T-cell (primary cell): ENCODE measurements around the gene APPL2. TPM values are rescaled to one million over a fixed set of nuclear protein-coding genes. Genes with fewer than 3 reads are reported as not detected.

Source experiments
- ATAC-seq, 4 experiments: fragments of 200-7000 bp in 3 of 4; fragments of 150-1000 bp in 1 of 4; cut with Tn5 transposase; replicated peaks in 1 of 4; 1 replicate in 3 of 4; 2 replicates in 1 of 4; pipeline ENCODE4 v1.10.0; 2021; ENCODE audit warnings: moderate library complexity in 3 of 4, mild to moderate bottlenecking in 2 of 4, moderate number of reproducible peaks in 1 of 4
- CTCF ChIA-PET, 2 donors: fragments of 300-600 bp; sonication (Branson Sonifier 250); formaldehyde crosslinking; loops; one replicate each; lab custom pipeline; 2022; ENCODE audit warnings: antibody characterized with exemption in 2 of 2; lab: Charles Lee
- POLR2A ChIA-PET, 2 donors: fragments of 300-600 bp; sonication (Branson Sonifier 250); formaldehyde crosslinking; loops; one replicate each; lab custom pipeline; 2022; ENCODE audit warnings: antibody characterized with exemption in 2 of 2; lab: Charles Lee
- DNase-seq, 35 experiments: peaks; one replicate each; pipeline versions ENCODE4 v3.0.0 to v3.0.0-alpha.2; 2013 to 2023
- H3K27ac ChIP-seq: one replicate; pipeline ENCODE4 v1.5.1; 2013; ENCODE audit warnings: low read length
- H3K27me3 ChIP-seq, 2 experiments: replicated peaks in 1 of 2; 1 replicate in 1 of 2; 2 replicates in 1 of 2; pipeline versions ENCODE4 v1.6.1 to v1.7.0; 2013; ENCODE audit warnings: low read length in 1 of 2, mixed read lengths in 1 of 2; ENCODE audit not compliant: control insufficient read depth in 2 of 2, insufficient read depth in 2 of 2; ENCODE audit errors: extremely low read depth in 1 of 2
- H3K36me3 ChIP-seq, 2 donors: 1 replicate in 1 of 2; 2 replicates in 1 of 2; pipeline versions ENCODE4 v1.6.1 to v1.7.0; 2013; ENCODE audit warnings: low read length in 1 of 2; ENCODE audit not compliant: control insufficient read depth in 2 of 2, insufficient read depth in 1 of 2; ENCODE audit errors: extremely low read depth in 1 of 2
- H3K4me1 ChIP-seq, 2 experiments: 1 replicate in 1 of 2; 2 replicates in 1 of 2; pipeline versions ENCODE4 v1.6.1 to v1.7.0; 2013; ENCODE audit warnings: low read length in 2 of 2, mixed read lengths in 1 of 2; ENCODE audit not compliant: insufficient read depth in 2 of 2, control insufficient read depth in 1 of 2; ENCODE audit errors: extremely low read depth in 1 of 2
- H3K4me3 ChIP-seq, 2 donors: 1 replicate in 1 of 2; 2 replicates in 1 of 2; pipeline versions ENCODE4 v1.5.1 to v1.7.0; 2013; ENCODE audit warnings: mild to moderate bottlenecking in 2 of 2, low read length in 1 of 2, moderate library complexity in 1 of 2; ENCODE audit not compliant: control insufficient read depth in 1 of 2; ENCODE audit errors: extremely low read depth in 1 of 2
- H3K9me3 ChIP-seq: 2 replicates; pipeline ENCODE4 v1.7.0; 2013
- H3K27ac Mint-ChIP-seq, 2 donors: one replicate each; pipeline ENCODE4 v1.8.0; 2020 to 2021; ENCODE audit warnings: mild to moderate bottlenecking in 2 of 2, mixed read lengths in 2 of 2
- H3K27me3 Mint-ChIP-seq, 2 donors: one replicate each; pipeline ENCODE4 v1.8.0; 2021 to 2022; ENCODE audit warnings: mixed read lengths in 2 of 2
- H3K36me3 Mint-ChIP-seq: one replicate; pipeline ENCODE4 v1.8.0; 2021; ENCODE audit warnings: mixed read lengths
- H3K4me1 Mint-ChIP-seq, 3 donors: one replicate each; pipeline ENCODE4 v1.8.0; 2020 to 2022; ENCODE audit warnings: mixed read lengths in 3 of 3, mild to moderate bottlenecking in 1 of 3
- H3K4me3 Mint-ChIP-seq, 3 donors: one replicate each; pipeline ENCODE4 v1.8.0; 2020 to 2022; ENCODE audit warnings: mild to moderate bottlenecking in 3 of 3, mixed read lengths in 3 of 3, moderate library complexity in 3 of 3
- H3K9me3 Mint-ChIP-seq, 3 donors: one replicate each; pipeline ENCODE4 v1.8.0; 2020 to 2022; ENCODE audit warnings: mixed read lengths in 3 of 3
- WGBS: methylation state at CpG from one replicate; pipeline ENCODE4 v1.1.5; 2013; ENCODE audit warnings: missing lambda C conversion rate; ENCODE audit not compliant: insufficient coverage; 5-methylcytosine and 5-hydroxymethylcytosine counted together
- total RNA-seq, 35 experiments: library from RNA in 6 of 35; stranded (reverse) in 6 of 35; fragments of 120-200 nt in 1 of 35; gene quantifications; one replicate each; pipeline versions ENCODE4 v1.2.1 to v1.2.4 and lab custom pipeline; 2013 to 2026

APPL2 gene
- total RNA-seq, 5 donors from 2014 or later (not counting 1 experiment from before 2014, with no cell fraction given), result 41.1 to 59.6 (median 53.1) TPM

DNA sequence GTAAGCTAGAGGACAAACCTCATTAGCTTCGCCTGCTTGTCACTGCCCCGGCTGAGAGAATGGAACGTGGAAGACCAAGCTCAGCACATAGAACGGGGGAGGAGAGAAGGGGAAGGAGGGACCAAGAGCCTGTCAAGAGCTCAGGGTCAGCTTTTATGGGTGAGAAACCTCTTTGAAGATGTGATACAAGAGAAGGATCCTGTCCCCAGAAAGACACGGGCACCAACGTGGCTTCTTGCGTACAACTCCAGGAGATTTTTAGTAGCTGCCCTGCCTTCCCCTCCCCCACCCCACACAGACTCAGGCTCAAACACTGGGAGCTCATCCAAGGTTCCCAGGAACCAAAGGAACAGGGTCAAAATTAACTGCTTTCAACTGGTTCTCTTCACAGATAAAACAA lies 34.7 kb downstream of the APPL2 start:
- H3K36me3 Mint-ChIP-seq, result peaks cover 36% of the 10 kb centered on the region
- POLR2A ChIA-PET, result interaction anchor here (0.5 to 0.6 kb wide), 2 partner anchors 99 to 155 kb away, joined by 3 to 5 read pairs; no protein-coding TSS in a partner anchor

DNA sequence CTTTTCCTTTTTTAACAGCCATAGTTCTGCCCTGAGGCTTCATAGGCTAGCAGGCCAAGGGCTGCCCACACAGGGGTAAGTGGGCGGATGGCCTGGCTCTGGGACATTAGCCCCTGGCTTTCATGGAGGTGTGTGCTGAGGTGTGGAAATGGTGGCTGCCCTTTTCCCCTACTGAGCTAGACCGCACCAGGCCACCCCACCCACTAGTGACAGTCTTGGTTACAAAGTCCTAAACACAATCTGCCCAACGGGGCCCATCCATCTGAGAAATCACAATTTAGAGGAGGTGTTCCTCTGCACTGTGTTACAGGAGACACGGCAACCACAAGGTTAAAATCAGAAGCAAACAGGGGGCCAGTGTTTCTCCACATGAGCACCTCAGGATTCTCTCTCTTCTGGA lies 35.6 kb downstream of the APPL2 start:
- DNase-seq, result no peak
- H3K4me3 Mint-ChIP-seq, result no peak overlapping the region
- H3K27ac Mint-ChIP-seq, result no peak overlapping the region
- no peaks in the 10 kb centered on the region for H3K4me1 ChIP-seq
- no peak overlapping the region for H3K27ac ChIP-seq
- H3K27me3 ChIP-seq, result no peaks in the 10 kb centered on the region
- WGBS, result 100% methylated on average over 1 of the region's 4 CpGs
- no peaks in the 10 kb centered on the region for H3K4me1 Mint-ChIP-seq
- H3K4me3 ChIP-seq, result no peak overlapping the region
- ChIA-PET POLR2A (no interaction called here), CTCF (interaction anchor here in 1 of 2 donors (0.7 kb wide), 1 partner anchor 13 kb away, joined by 5 read pairs; no protein-coding TSS in a partner anchor)
- peaks cover 14 to 79% of the 10 kb centered on the region in 2 donors for H3K36me3 ChIP-seq
- H3K36me3 Mint-ChIP-seq, result peaks cover 32% of the 10 kb centered on the region
- no peak for ATAC-seq
- no peaks in the 10 kb centered on the region for H3K9me3 Mint-ChIP-seq
- H3K27me3 Mint-ChIP-seq, result no peaks in the 10 kb centered on the region
- H3K9me3 ChIP-seq, result no peaks in the 10 kb centered on the region

More for the DNA sequence above, 34.7 kb downstream of the APPL2 start:
- Mint-ChIP-seq H3K4me1 (no peaks in the 10 kb centered on the region), H3K27ac (no peak overlapping the region), H3K9me3 (no peaks in the 10 kb centered on the region), H3K4me3 (no peak overlapping the region), H3K27me3 (no peaks in the 10 kb centered on the region)
- DNase-seq (no peak), ATAC-seq (no peak)
- Histone ChIP-seq H3K36me3 (peaks cover 17 to 86% of the 10 kb centered on the region in 2 donors), H3K4me3 (no peak overlapping the region), H3K9me3 (no peaks in the 10 kb centered on the region), H3K27me3 (no peaks in the 10 kb centered on the region), H3K27ac (no peak overlapping the region), H3K4me1 (no peaks in the 10 kb centered on the region)
- CTCF ChIA-PET, result no interaction called here
- 97% methylated on average over 6 of the region's 7 CpGs for WGBS

DNA sequence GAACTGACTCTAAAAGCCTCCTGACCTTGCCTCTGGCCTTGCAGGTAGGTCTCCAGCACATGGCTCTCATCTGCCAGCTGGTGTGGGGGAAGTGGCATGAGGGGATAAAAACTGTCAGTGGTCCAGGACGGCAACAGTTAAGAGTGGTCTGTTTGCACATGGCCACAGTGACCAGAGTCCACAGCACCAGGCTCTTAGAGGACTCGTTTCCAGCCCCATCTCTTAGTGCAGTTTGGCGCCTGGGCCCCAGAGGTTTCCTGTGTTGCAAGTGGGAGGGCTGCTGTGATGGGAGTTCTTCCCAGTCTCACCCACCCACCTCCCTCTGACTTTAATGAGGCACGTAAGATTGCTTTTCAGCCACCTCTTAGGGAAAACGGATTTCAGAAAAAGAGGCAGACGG lies 37.0 kb downstream of the APPL2 start:
- ATAC-seq (no peak), DNase-seq (no peak)
- Mint-ChIP-seq H3K9me3 (no peaks in the 10 kb centered on the region), H3K27me3 (no peaks in the 10 kb centered on the region), H3K4me3 (no peak overlapping the region), H3K27ac (no peak overlapping the region), H3K4me1 (no peaks in the 10 kb centered on the region), H3K36me3 (peaks cover 32% of the 10 kb centered on the region)
- H3K27me3 ChIP-seq, result no peaks in the 10 kb centered on the region
- H3K4me1 ChIP-seq, result no peaks in the 10 kb centered on the region
- no peak overlapping the region for H3K27ac ChIP-seq
- 82% methylated on average over 2 of the region's 6 CpGs for WGBS
- ChIA-PET POLR2A (no interaction called here), CTCF (no interaction called here)
- H3K36me3 ChIP-seq, result peaks cover 14 to 75% of the 10 kb centered on the region in 2 donors
- H3K4me3 ChIP-seq, result no peak overlapping the region
- H3K9me3 ChIP-seq, result no peaks in the 10 kb centered on the region

DNA sequence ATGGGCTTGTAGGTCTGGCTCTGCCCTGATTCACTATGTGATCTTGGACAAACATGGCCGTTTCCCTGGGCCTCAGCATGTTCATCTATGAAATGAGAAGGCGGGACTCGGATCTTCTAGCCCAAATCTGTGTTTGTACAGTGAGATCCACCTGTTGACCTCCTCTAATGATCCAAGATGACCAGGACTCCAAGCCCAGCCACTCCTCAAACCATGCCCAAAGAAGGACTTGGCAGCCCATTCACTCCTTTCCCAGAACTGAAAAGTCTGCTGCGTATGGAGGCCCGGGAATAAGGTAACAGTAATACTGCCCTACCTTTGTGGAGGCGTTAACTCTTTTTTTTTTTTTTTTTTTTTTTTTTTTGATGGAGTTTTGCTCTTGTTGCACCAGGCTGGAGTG lies 39.9 kb downstream of the APPL2 start:
- Histone ChIP-seq H3K9me3 (no peaks in the 10 kb centered on the region), H3K4me1 (no peaks in the 10 kb centered on the region), H3K36me3 (peaks cover 18 to 69% of the 10 kb centered on the region in 2 donors), H3K4me3 (no peak overlapping the region), H3K27me3 (no peaks in the 10 kb centered on the region), H3K27ac (no peak overlapping the region)
- Mint-ChIP-seq H3K27ac (no peak overlapping the region), H3K4me1 (no peaks in the 10 kb centered on the region), H3K27me3 (no peaks in the 10 kb centered on the region), H3K36me3 (peaks cover 41% of the 10 kb centered on the region), H3K4me3 (no peak overlapping the region), H3K9me3 (no peaks in the 10 kb centered on the region)
- WGBS, result 97% methylated on average over 3 of the region's 6 CpGs
- ChIA-PET CTCF (interaction anchor here in 1 of 2 donors (0.7 kb wide), 1 partner anchor 337 kb away, joined by 7 read pairs; no protein-coding TSS in a partner anchor), POLR2A (interaction anchor here in 1 of 2 donors (0.7 kb wide), 1 partner anchor 47 kb away, joined by 4 read pairs; no protein-coding TSS in a partner anchor)
- DNase-seq, result no peak
- no peak for ATAC-seq

DNA sequence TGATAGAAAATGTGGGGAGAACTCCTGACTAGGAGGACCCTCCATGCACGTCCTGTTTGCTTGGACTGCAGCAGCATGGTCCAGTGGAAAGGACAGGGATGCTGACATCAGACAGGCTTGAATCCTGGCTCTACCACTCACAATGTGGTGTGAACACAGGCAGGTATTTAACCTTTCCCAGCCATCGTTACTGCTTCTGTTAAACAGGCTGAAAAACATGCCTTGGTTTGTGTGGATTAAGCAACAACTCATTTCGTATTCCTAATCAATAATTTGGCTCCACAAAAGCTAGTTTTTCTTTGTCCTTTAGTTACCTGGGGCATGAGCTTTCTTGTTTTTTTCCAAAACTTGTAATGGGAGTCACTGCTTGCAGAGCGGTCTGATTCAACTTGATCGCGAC lies 41.0 kb downstream of the APPL2 start:
- Mint-ChIP-seq H3K27ac (no peak overlapping the region), H3K9me3 (no peaks in the 10 kb centered on the region), H3K27me3 (no peaks in the 10 kb centered on the region), H3K4me3 (no peak overlapping the region), H3K4me1 (no peaks in the 10 kb centered on the region), H3K36me3 (peaks cover 53% of the 10 kb centered on the region)
- Histone ChIP-seq H3K4me3 (no peak overlapping the region), H3K4me1 (no peaks in the 10 kb centered on the region), H3K27me3 (no peaks in the 10 kb centered on the region), H3K27ac (no peak overlapping the region), H3K36me3 (peaks cover 17 to 68% of the 10 kb centered on the region in 2 donors), H3K9me3 (no peaks in the 10 kb centered on the region)
- no peak for DNase-seq
- ATAC-seq, result no peak
- ChIA-PET POLR2A (no interaction called here), CTCF (no interaction called here)
- WGBS, result 94% methylated on average over 2 of the region's 6 CpGs

DNA sequence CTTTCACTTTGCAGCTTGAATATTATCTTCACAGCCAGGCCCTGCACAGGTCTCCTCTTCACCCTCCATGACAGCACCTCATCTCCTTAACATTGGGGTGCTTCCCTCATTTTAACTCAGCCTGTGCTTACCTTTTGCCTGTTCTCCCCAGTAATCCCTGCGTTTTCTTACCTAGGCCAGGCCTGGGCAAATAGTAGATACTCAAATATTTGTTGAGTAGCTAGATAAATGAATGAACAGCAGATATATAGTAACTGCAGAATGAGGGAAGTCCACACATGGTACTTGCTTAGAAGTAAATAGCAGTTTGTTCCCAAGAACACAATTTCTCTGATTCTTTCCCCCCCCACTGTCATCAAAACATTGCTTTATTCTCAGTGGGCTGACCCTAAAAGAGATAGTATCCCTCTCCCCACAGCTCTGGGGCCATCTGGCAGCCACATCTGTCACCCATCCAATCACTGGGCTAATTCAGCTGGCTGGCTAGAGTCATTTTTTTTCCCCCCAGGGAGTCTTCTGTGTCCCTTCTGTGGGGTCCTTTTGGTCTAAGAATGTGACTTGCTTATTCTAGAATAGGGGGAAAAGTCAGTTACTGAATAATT lies 43.2 kb downstream of the APPL2 start:
- ChIA-PET POLR2A (no interaction called here), CTCF (no interaction called here)
- no peaks in the 10 kb centered on the region for H3K9me3 ChIP-seq
- H3K27me3 Mint-ChIP-seq, result no peaks in the 10 kb centered on the region
- no peak overlapping the region for H3K4me3 Mint-ChIP-seq
- DNase-seq (no peak), ATAC-seq (no peak)
- no peak overlapping the region for H3K27ac ChIP-seq
- H3K4me1 ChIP-seq, result no peaks in the 10 kb centered on the region
- H3K4me3 ChIP-seq, result no peak overlapping the region
- peaks cover 65% of the 10 kb centered on the region for H3K36me3 Mint-ChIP-seq
- peaks cover 24 to 71% of the 10 kb centered on the region in 2 donors for H3K36me3 ChIP-seq
- H3K9me3 Mint-ChIP-seq, result no peaks in the 10 kb centered on the region
- H3K4me1 Mint-ChIP-seq, result no peaks in the 10 kb centered on the region
- H3K27me3 ChIP-seq, result no peaks in the 10 kb centered on the region
- WGBS, result no CpG with 5 or more reads among the region's 1 CpG
- H3K27ac Mint-ChIP-seq, result no peak overlapping the region
